NOMO-1 treated with DMSO at 0.1 percent for 48 hours (cell line): ENCODE data around the gene C2orf15.
"Not testable (repeated sequence)": the region's sequence is repeated elsewhere in the genome, so short reads cannot be mapped to it uniquely, and the experiment has no call there.

ENCODE experiments used
- DNase-seq: peaks from one replicate; lab custom pipeline; 2025; ENCODE audit not compliant: unreplicated experiment; lab: John Stamatoyannopoulos, UW

Gene C2orf15

DNA sequence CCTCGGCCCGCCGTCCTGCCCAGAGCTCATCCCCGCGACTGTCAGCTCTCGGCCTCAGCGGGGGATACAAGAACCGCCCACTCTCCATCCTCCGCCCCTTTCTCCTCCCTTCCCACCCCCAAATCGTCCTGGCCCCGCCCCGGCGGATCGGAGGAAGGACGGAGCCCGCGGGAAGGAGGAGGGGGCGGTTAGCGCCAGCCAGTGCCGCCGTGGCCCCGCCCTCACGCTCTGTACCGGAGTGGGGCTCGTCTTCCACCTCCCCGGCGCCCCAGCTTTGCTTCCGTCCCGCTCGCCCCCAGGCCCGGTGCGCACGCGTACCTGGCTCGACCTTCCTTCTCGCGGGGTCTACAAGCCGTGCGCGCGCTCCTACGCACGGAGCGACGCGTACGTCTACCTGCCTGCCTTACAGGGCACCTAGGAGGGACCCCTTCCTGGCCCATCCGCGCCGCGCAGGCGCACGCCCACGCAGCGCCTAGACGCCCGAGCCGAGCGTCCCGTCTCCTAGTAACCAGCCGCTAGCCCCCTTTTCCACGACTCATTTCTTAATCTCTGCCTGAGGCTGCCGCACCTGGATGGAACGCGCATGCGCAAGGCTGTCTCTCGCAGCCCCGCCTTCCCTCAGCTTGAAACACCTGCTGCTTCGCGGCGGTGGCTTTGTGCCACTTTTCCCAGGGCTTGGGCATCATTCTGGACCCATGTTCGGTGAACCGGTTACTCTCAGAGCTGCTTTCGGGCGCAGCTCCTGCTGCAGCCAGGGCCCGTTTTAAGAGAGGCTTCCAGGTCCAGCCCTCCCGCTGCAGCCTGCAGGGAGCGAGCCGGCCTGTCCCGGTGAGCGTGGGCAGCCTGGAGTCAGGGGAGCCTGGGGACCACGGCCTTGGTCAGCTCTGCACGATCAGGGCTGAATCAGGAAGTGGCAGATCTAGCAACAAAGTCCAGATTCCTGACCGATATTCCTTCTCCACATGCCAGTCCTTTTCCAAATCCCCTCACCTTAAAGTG is at the start of gene C2orf15:
C2orf15 (plus strand) TSS at position 598 of the 999 bp plus-strand sequence. CDS start 8,852 bp downstream, outside the sequence.
- peak; percentile 94 for DNase-seq

GRCh38 chr2:99096728-99097127 is 44.8 kb upstream of the C2orf15 start:
- DNase-seq = no peak

- peak; percentile 63 for DNase-seq
These were observed 39.8 kb upstream of the C2orf15 start for GRCh38 chr2:99101697-99102096.

DNA sequence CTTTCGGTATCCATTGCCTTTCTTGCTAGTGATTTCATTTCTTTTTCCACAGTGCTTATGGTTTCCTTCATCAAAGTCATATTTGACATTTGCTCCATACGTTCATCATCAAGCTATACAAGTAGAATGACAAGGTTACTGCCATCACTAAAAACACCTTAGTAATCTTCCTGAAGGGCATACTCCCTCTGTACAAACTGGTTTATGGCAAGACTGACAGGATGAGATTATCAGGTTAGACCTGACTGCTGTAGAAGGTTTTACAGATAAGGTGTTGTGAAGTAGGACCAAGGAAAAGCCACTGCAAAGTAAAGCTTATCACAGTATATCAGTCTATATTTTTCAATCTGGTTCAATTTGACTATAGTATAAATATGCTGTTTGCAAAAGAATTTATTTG is 37.5 kb upstream of the C2orf15 start:
- no peak for DNase-seq

DNA sequence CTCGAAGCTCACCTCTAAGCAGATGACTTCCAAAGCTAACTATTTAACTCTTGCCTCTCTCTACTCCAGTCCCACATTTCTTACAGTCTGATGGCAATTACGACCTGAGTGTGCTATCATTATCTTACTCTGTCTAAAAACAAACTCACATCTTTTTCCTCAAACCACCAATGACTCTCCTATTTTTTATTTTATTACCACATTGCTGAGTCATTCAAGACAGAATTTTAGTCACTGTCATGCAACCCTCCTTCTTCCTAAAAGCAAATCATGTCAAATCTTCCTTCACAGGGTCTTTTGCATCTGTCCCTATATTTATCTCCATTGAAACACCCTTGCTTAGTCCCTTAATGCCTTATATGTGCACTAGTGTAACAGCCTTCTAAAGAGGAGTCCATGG is 34.6 kb upstream of the C2orf15 start:
- DNase-seq = peak; percentile 34

DNA sequence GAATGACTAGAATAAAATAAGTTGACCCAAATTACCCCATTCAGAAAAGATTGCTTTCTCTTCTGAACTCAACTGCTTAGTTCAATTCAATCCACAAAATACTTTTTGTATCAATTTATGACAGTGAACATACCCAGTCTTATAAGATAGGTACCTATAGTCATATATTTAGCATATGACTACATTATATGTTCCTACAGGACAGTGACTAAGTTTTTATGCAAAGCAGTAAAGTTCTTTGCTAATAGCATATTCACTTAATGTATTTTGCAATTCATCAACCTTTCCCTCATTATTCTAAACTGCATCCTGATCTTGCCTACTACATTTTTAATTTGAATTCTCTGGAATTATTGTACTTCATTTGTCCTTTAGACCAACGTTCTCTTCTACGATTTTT is 30.3 kb upstream of the C2orf15 start:
- no peak for DNase-seq

DNA sequence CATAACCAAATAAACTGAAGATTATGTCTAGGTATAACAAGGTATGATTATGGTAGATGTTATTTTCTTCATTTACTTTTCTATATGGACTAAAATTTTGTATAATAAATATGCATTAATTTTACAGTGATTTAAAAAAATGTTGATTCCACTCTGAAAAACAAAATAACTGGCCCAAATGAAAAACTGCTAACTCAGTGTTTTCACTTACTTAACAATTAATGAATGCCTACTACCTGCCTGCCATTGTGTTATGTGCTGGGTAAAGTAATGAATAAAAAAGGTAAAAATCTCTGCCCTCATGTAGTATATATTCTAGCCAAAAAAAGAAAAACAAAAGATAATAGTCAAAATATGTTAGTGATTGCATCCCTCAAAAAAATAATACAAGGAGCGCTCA is 29.6 kb upstream of the C2orf15 start:
- DNase-seq = no peak

GRCh38 chr2:99112617-99113016 is 28.9 kb upstream of the C2orf15 start:
- no peak for DNase-seq

- peak; percentile 59 for DNase-seq
These were observed 13.5 kb upstream of the C2orf15 start for GRCh38 chr2:99127981-99128380.

DNA sequence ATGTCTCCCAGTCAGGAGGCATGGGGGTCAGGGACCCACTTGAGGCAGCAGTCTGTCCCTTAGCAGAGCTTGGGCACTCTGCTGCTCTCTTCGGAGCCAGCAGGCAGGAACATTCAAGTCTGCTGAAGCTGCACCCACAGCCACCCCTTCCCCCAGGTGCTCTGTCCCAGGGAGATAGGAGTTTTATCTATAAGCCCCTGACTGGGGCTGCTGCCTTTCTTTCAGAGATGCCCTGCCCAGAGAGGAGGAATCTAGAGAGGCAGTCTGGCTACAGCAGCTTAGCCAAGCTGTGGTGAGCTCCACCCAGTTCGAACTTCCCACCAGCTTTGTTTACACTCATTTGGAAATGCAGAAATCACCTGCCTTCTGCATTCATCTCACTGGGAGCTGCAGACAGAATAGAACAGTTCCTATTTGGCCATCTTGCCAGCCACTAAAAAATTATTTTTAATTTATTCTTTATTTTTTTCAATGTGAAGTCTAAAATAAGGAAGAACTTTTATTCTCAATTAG is 6.4 kb upstream of the C2orf15 start:
- DNase-seq = not testable (repeated sequence)

GRCh38 chr2:99139003-99139402 is 2.5 kb upstream of the C2orf15 start:
- DNase-seq = no peak

DNA sequence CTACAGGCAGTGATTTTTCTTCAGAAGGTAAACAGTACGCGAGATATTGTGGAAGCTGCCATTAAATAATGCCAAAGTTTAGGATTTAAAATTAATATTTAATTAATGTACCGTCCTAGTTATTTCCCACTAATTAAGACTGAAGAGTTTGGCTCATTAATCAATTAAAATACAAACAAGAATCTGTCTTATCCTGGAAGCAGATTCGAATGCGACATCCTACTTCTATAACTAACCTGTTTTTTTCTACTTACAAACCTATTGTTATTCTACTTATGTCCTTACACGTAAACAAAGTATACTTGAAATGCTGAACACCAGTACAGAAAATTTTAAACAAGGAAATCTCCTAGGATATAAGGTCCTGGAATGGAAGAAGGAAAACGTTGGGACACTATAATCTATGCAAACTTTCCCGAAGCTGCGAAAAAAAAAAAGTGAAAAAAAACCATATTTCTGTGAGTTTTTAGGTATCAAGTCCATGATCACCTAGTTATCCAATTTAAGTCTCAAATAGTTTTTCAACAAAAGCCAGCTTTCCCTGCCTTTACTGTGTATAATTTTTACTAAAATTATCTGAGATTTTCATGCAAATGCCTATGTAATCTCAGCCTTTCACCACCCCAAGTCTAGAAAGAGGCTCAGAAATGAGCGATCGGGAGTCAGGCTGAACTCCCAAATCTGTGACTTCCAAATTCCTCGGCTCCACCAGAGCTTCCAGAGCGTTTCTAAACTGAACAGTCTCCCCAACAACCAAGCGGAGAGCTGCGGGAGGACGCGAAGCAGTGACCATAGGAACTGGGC is 1.2 kb upstream of the C2orf15 start:
- DNase-seq = no peak

GRCh38 chr2:99140860-99141109 is 722 bp upstream of the C2orf15 start:
- peak; percentile 71 for DNase-seq

- peak; percentile 80 for DNase-seq
These were observed 9.2 kb downstream of the C2orf15 start for GRCh38 chr2:99150706-99151105.

DNA sequence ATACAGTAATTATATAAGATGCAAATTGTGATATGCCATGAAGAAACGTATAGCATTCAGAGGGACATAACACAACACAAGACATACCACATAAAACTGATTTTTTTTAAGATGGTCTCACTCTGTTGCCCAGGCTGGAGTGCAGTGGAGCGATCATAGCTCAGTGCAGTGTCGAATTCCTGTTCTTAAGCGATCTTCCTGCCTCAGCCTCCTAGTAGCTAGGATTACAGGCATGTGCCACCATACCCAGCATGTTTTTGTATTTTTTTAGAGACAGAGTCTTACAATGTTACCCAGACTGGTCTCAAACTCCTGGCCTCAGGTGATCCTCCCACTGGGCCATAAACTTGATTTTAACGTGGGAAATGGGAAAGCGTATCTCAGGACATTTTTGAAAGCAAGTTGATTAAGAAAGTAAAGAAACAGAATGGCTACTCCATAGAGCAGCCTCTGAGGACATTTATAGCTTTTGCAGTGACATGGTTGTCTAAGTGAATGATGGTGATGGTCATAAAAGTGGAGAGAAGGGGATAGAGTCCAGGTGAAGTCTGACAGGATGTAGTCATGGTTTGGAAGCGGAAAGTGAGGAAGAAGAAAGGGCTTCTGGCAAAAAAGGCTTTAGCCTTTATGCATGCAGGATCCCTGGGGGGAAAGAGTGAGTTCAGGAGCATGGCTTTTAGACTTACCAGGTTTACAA is 10.8 kb downstream of the C2orf15 start:
- no peak for DNase-seq

DNA sequence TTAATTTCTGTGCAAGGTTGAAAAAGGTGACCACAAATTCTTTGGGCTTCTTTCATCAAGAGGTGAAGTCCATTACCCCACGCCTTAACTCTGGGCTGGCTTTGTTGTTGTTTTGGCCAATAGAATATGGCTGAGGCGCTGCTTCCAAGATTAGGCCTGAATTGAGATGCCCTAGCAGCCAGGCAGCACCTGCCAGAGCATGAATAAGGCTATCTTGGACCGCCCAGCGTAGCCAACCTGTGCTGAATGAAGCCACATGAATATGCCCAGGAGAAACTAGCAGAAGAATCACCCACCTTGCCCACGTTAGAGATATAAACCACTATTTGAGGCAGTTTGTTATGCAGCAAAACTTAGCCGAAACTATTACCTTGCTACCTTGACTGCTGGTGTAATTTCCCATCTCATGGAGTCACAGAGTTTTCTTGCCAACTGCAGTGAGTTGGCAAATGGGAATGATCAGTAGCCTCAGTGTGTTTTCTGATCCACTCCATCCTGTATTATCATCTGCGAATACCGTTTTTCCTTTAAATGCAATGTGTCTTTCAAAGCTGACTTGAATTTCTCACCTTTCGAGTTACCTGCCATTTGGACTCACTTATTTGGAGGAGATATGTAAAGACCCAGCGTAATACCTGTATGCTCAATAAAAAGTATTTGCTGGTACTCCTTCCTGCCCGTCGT is 12.6 kb downstream of the C2orf15 start:
- DNase-seq = no peak

- DNase-seq = peak; percentile 83
These were observed 13.4 kb downstream of the C2orf15 start, which contains the start of the genes LIPT1 and TSGA10 for GRCh38 chr2:99154643-99155536. Gene LIPT1 (plus strand): TSS chr2:99154967. CDS start chr2:99161958, 6,991 bp downstream. Gene TSGA10 (minus strand): TSS chr2:99154942. CDS start chr2:99109439, 45,503 bp downstream.

- peak; percentile 50 for DNase-seq
These were observed 15.4 kb downstream of the C2orf15 start for GRCh38 chr2:99156891-99157290.

DNA sequence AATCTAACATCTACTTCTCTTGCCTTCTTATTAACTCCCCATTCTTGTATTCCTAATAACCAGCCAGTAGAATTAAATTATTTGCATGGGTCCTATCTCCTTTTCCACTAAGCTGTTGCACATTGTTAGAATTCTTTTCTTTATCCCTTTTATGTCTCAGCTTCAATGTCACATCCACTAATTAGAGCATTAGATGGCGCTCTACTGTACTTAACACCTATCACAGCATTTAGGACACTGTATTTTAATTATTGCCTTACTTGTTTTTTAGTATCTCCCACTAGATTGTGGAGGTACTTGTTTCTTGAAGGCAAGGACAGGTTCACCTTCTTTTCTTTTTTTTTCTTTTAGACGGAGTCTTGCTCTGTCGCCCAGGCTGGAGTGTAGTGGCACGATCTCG is 17.1 kb downstream of the C2orf15 start:
- peak; percentile 1 for DNase-seq
